CD4-positive, alpha-beta T cell treated with Interleukin-17A for 1 hour (primary cell): Measurements from ENCODE around the gene STAC3.
"Not testable (repeated sequence)": the region's sequence is repeated elsewhere in the genome, so short reads cannot be mapped to it uniquely, and the experiment has no call there.

Experiments
- DNase-seq: peaks from one replicate; pipeline ENCODE4 v3.0.0-alpha.2; 2020

The STAC3 gene

DNA sequence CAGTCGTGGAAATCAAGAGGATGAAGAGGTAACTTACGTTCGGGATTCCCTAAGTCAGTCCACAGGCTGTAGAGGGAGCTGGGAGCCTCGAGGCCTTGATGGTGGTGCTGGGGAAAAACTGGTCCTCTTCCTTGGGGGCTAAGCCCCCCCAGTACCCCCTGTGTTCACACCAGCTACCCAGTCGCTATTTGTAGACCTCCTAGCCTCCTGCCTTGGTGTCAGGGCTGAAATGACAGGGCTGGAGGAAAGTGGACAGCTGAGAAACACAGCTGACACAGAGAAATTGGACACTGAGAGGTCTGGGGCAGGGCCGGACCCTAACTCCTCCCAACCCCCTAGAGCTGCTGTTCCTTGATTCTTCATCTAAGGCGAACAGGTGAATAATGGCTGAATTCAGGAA is at the start of gene STAC3:
TSS of gene STAC3 (minus strand) at position 232 of the 400 bp plus-strand sequence. CDS start 1,551 bp downstream, outside the sequence.
- no peak for DNase-seq

- DNase-seq: no peak
These were observed 48.6 kb upstream of the STAC3 start for GRCh38 chr12:57299514-57300016.

- no peak for DNase-seq
These were observed 45.3 kb upstream of the STAC3 start for GRCh38 chr12:57296291-57296690.

DNA sequence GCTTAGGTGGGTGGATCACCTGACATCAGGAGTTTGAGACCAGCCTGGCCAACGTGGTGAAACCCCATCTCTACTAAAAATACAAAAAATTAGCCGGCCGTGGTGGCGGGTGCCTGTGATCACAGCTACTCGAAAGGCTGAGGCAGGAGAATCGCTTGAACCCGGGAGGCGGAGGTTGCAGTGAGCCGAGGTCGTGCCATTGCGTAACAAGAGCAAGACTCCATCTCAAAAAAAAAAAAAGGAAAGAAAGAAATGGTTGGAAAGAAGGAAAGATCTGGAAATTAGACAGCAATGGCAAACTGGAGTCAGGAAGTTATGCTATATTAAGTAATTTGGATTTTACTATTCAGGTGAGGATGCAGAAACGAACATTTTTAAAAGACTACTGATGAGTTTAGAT is 31.1 kb upstream of the STAC3 start:
- DNase-seq: not testable (repeated sequence)

DNA sequence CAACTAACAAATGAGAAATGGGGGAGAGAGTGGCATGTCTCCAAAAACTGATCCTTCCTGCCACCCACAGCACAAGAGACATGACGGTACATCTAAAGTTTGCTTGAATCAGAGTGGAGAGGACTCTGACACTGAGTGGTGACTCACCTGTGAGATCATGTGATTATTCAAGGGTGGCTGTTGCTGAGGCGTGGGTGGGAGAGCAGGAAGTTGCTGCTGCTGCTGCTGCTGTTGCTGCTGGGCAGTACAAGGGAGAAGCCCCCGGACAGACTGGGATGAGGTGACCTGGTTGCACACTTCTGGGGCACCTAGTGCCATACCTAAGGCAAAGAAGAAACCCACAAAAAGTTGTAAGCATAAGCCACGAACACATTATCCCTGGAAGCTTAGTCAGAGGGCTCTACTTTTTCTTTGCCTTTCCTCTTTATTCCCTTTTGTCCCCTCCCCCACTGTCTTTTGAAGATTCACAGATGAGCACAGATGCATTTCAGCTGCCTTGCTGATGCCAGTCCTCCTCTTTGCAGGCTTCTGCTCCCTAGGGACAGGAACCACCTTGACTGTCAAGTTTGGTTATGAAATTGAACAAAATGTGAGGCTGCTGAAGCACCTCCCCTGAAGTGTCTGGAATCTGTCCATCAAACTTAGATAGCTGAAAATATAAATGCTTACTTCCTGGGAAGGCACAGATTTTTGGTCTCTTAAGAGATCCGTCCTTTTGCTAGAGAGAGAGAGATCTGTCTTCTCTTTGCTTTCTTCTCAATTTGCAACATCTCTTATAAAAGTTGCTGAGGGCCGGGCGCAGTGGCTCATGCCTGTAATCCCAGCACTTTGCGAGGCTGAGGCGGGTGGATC is 29.4 kb upstream of the STAC3 start:
- peak; percentile 73 for DNase-seq

- no peak for DNase-seq
These were observed 27.7 kb upstream of the STAC3 start for GRCh38 chr12:57278465-57279381.

- no peak for DNase-seq
These were observed 26.1 kb upstream of the STAC3 start for GRCh38 chr12:57276935-57277563.

DNA sequence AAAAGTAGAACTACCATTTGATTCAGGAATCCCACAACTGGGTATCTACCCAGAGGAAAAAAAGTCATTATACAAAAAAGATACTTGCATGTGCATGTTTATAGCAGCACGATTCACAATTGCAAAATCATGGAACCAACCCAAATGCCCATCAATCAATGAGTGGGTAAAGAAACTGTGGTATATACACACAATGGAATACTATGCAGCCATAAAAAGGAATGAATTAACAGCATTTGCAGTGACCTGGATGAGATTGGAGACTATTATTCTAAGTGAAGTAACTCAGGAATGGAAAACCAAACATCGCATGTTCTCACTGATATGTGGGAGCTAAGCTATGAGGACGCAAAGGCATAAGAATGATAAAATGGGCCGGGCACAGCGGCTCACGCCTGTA is 25.2 kb upstream of the STAC3 start:
- DNase-seq: not testable (repeated sequence)

GRCh38 chr12:57273516-57273915 is 22.5 kb upstream of the STAC3 start:
- DNase-seq: no peak

- DNase-seq: no peak
These were observed 21.6 kb upstream of the STAC3 start for GRCh38 chr12:57272337-57273151.

DNA sequence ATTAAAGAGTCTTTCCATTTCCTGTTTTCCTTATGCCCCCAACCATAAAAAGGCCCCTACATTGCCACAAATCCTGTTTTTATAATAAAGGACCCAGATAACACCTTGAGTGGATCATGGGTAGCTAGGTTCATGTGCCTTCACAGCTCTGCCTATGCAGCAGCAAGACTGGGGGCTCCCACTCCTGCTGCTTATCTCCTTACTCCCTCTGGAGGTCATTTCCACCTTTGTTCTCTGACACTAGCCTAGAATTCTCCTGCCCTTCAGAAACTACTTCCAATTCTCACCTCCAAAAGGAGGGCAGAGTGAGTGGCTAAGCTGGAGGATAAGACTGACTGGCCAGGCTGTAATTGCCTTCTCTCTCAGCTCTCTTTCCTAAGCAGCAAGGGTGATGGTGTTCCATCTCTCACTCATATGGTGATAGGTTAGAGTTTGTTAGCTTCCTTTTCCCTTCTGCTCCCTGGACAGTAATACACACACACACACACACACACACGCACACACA is 20.0 kb upstream of the STAC3 start:
- no peak for DNase-seq

DNA sequence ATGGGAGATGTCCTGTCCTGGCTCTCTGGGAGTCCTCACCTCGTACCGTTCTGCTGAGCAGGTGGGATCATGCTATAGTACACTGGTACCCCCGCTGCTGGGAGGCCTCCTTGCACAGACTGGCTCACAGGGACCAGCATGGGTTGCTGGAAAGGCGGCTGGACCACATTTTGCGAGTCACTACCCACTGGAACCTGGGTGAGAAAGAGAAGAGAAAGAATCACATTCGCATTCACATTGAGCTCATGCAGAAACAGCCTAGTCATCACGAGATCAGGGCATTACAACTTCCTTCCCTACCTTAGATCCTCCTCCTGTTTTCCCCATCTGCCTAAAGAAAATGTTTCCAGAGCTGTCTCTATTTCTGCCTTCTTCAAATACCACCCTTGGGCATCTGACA is 17.3 kb upstream of the STAC3 start:
- no peak for DNase-seq

DNA sequence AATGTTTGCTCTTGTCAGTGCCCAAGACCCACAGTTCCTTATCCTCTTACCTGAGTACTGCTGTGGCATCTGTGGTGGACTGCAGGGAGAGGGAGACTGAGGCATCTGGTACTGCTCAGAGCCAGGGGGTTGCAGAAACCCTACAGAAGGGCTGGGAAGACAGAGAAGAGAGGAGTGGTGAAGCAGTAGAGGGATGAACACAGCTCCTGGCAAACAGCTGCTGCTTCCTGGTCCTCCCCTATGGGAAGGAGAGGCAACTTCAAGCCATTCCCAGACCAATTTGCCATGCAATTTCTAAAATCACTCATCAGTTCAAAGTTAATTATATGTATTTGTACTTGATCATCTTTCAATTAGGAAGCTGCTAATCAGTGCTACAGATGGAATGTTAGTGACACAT is 15.7 kb upstream of the STAC3 start:
- no peak for DNase-seq

DNA sequence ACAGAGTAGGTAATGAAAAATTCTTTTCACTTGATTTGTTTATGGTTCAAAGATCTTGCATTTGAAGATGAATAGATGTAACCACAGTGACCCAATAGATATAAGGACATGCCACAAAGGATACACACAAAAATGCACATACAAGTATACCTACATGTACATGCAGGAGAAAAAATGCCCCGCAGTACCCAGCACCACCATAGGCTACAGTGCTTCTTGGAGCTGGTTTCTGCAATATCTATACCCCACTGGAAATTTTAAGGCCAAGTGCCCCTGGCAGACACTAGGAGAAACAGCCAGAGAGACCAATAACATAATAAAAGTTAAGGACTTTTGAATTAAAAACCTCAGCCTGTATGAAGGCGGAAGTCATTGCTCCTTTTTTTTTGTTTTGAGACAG is 12.1 kb upstream of the STAC3 start:
- no peak for DNase-seq

GRCh38 chr12:57262126-57262822 is 11.3 kb upstream of the STAC3 start:
- no peak for DNase-seq

DNA sequence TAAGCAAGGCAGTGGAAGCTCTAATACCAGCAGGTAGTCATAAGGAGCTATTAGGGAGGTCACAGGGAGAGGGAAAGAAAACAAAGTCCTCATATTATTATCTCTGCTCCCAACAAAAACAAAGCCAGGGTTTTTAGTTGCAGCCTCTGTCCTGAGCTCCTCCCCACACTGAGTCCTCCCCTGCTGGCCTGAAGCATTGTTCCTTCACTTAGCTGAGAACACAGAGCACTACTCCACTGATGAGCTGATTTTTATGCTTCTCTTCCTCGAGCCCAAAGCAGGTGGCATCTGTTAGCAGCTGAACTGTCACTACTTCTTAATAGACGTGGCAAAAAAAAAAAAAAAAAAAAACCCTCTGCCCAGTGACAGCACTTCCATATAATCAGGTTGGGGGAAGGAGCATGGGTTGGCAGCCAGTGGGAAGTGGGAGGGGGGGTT is 10.5 kb upstream of the STAC3 start:
- DNase-seq: no peak

DNA sequence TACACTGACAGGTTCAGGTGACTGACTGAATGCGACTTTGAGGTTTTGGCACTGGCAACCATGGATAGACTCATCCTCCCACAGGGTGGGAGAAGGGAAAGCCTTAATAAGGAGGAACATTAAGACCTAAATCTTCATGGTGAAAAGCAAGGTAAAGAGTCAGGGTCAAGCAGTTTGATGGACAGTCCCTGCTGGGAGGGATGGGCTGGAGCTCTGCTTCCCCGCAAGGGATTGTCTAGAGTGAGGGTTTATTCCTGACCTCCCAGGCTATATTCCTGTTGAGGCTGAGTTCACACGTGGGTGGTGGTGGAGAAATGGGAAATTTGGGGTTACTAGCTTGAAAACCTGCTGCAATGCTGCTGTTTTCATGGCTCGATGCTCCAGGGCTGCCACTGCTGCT is 9.4 kb upstream of the STAC3 start:
- DNase-seq: no peak

GRCh38 chr12:57258977-57259970 is 8.3 kb upstream of the STAC3 start:
- DNase-seq: no peak

- DNase-seq: no peak
These were observed 4.9 kb upstream of the STAC3 start for GRCh38 chr12:57255916-57256315.
